ENCODE results near the gene XYLB. TPM values are rescaled to one million over a fixed set of nuclear protein-coding genes. Genes with fewer than 3 reads are reported as not detected.

The XYLB gene
- polyA plus RNA-seq, 1 of the 3 experiments (the other 2 are of a cell fraction): 2.7 TPM

- H4K20me1 ChIP-seq (ENCODE audit: insufficient read depth): no peaks in the 10 kb centered on the region
- no peaks in the 10 kb centered on the region for H3K9me3 ChIP-seq
- H3K9ac ChIP-seq: peak overlapping the region; percentile 66; the same call in 1 of the 2 replicates
- no peaks in the 10 kb centered on the region for H3F3A ChIP-seq (replicated peaks; ENCODE audit: insufficient read depth)
- no peak for DNase-seq
- H3K36me3 ChIP-seq (replicated peaks in 1 of 2; ENCODE audit: control insufficient read depth in 1 of 2, insufficient read depth in 2 of 2, low read length in 1 of 2): no peaks in the 10 kb centered on the region
- POLR2A ChIA-PET: interaction anchor here (1.1 to 1.6 kb wide), 2 partner anchors 108 to 181 kb away, joined by 3 to 7 read pairs; no protein-coding TSS in a partner anchor
- peak overlapping the region; percentile 93; the same call in 1 of the 2 replicates for H2AFZ ChIP-seq (ENCODE audit: low read depth)
- H3K27me3 ChIP-seq (ENCODE audit: insufficient read depth): no peaks in the 10 kb centered on the region
- CTCF ChIA-PET: interaction anchor here (1.0 to 4.8 kb wide), 25 partner anchors 10 to 652 kb away, joined by 3 to 146 read pairs (median 5); partner anchors contain the start of gene MYD88
- no peaks in the 10 kb centered on the region for H3K79me2 ChIP-seq (ENCODE audit: insufficient read depth)
- 60% methylated on average over 15 of the region's 19 CpGs for WGBS (ENCODE audit: low lambda C conversion rate)
- H3K4me2 ChIP-seq: peak overlapping the region; percentile 94
- no peaks in the 10 kb centered on the region for H3K9me2 ChIP-seq
- H3K4me3 ChIP-seq (ENCODE audit: low read depth in 2 of 2, low read length in 1 of 2): peak overlapping the region; percentile 82 to 86
- H3K27ac ChIP-seq (ENCODE audit: low read depth in 2 of 2, low read length in 1 of 2): no peak overlapping the region
- TF ChIP-seq POLR2AphosphoS5 (IDR thresholded peaks at IDR 0.05; ENCODE audit: low read depth, low read length) (no peak), MAX (IDR thresholded peaks at IDR 0.05; ENCODE audit: low read depth) (no peak), NRF1 (IDR thresholded peaks at IDR 0.05; ENCODE audit: low read depth, low read length) (no peak), TEAD4 (IDR thresholded peaks at IDR 0.05; ENCODE audit: borderline replicate concordance, insufficient read depth) (no peak), CTCF (IDR thresholded peaks at IDR 0.05) (no peak), IRF3 (IDR thresholded peaks at IDR 0.05; ENCODE audit: low read depth, low read length) (no peak), YY1 (IDR thresholded peaks at IDR 0.05; ENCODE audit: low read depth) (no peak), GATA2 (CRISPR knock-in tag; IDR thresholded peaks at IDR 0.05) (no peak), MXI1 (IDR thresholded peaks at IDR 0.05; ENCODE audit: low read depth, low read length) (no peak), RXRA (IDR thresholded peaks at IDR 0.05; ENCODE audit: borderline replicate concordance, low read depth) (no peak), FOSL2 (IDR thresholded peaks at IDR 0.05; ENCODE audit: borderline replicate concordance, low read depth) (no peak), MEF2A (IDR thresholded peaks at IDR 0.05; ENCODE audit: borderline replicate concordance, low read depth) (no peak), EP300 (IDR thresholded peaks at IDR 0.05; ENCODE audit: borderline replicate concordance in 1 of 2, low read depth in 1 of 2, low read length in 1 of 2) (no peak), RFX5 (IDR thresholded peaks at IDR 0.05; ENCODE audit: low read length) (no peak), EZH2phosphoT487 (IDR thresholded peaks at IDR 0.05; ENCODE audit: borderline replicate concordance, low read depth) (no peak)
- TF ChIP-seq, protein P1, sequence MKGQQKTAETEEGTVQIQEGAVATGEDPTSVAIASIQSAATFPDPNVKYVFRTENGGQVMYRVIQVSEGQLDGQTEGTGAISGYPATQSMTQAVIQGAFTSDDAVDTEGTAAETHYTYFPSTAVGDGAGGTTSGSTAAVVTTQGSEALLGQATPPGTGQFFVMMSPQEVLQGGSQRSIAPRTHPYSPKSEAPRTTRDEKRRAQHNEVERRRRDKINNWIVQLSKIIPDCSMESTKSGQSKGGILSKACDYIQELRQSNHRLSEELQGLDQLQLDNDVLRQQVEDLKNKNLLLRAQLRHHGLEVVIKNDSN (IDR thresholded peaks at IDR 0.05; ENCODE audit: borderline replicate concordance, low read depth): no peak
- peaks cover 0 to 12% of the 10 kb centered on the region in 2 experiments; a peak in 1 of 4 replicates for H3K4me1 ChIP-seq (ENCODE audit: control insufficient read depth in 1 of 2, insufficient read depth in 2 of 2, low read depth in 1 of 2, low read length in 1 of 2)
Observed at GRCh38 chr3:38347421-38348200, 1.0 kb downstream of the XYLB start.
